Duodenal mucosa (tissue), 2 donors: ENCODE data around the gene EIPR1.
A peak's percentile ranks its signal among the peaks of the same experiment; 100 is the strongest.

Experiments
- H3K27ac ChIP-seq: one replicate; pipeline ENCODE4 v1.7.0; 2013; ENCODE audit warnings: low read depth, low read length
- H3K27me3 ChIP-seq, 2 donors: one replicate each; pipeline ENCODE4 v1.7.0; 2013; ENCODE audit warnings: low read length in 2 of 2, control low read depth in 1 of 2; ENCODE audit not compliant: insufficient read depth in 2 of 2, control insufficient read depth in 1 of 2
- H3K36me3 ChIP-seq, 2 donors: one replicate each; pipeline ENCODE4 v1.7.0; 2013; ENCODE audit warnings: low read length in 2 of 2, control low read depth in 1 of 2; ENCODE audit not compliant: insufficient read depth in 2 of 2, control insufficient read depth in 1 of 2
- H3K4me1 ChIP-seq, 2 donors: one replicate each; pipeline ENCODE4 v1.7.0; 2013; ENCODE audit warnings: low read length in 2 of 2, control low read depth in 1 of 2; ENCODE audit not compliant: insufficient read depth in 2 of 2, control insufficient read depth in 1 of 2
- H3K4me3 ChIP-seq, 2 donors: one replicate each; pipeline ENCODE4 v1.7.0; 2013; ENCODE audit warnings: low read length in 2 of 2, low read depth in 1 of 2
- H3K9ac ChIP-seq, 2 donors: one replicate each; pipeline ENCODE4 v1.7.0; 2013; ENCODE audit warnings: low read length in 2 of 2, low read depth in 1 of 2
- H3K9me3 ChIP-seq, 2 donors: one replicate each; pipeline ENCODE4 v1.7.0; 2013; ENCODE audit warnings: low read length in 2 of 2, control low read depth in 1 of 2; ENCODE audit not compliant: control insufficient read depth in 1 of 2

Gene EIPR1

GRCh38 chr2:3253913-3254441 lies 123.6 kb downstream of the EIPR1 start:
- H3K9me3 ChIP-seq: peaks cover 16 to 22% of the 10 kb centered on the region in 2 donors

GRCh38 chr2:3251946-3252345 lies 125.7 kb downstream of the EIPR1 start:
- Histone ChIP-seq H3K27ac (no peak overlapping the region), H3K9me3 (peaks cover 21 to 26% of the 10 kb centered on the region in 2 donors), H3K27me3 (no peaks in the 10 kb centered on the region), H3K9ac (no peak overlapping the region), H3K4me1 (peaks cover 10 to 15% of the 10 kb centered on the region in 2 donors), H3K36me3 (peaks cover 4 to 22% of the 10 kb centered on the region in 2 donors), H3K4me3 (no peak overlapping the region)

More at GRCh38 chr2:3253913-3254441, 123.6 kb downstream of the EIPR1 start:
- no peak overlapping the region for H3K27ac ChIP-seq
- H3K4me1 ChIP-seq: peaks cover 4 to 11% of the 10 kb centered on the region in 2 donors
- no peak overlapping the region for H3K4me3 ChIP-seq
- no peaks in the 10 kb centered on the region for H3K27me3 ChIP-seq
- H3K36me3 ChIP-seq: peaks cover 7 to 28% of the 10 kb centered on the region in 2 donors
- H3K9ac ChIP-seq: no peak overlapping the region

GRCh38 chr2:3249476-3249962 lies 128.1 kb downstream of the EIPR1 start:
- Histone ChIP-seq H3K9me3 (peaks cover 21 to 26% of the 10 kb centered on the region in 2 donors), H3K4me1 (peaks cover 10 to 18% of the 10 kb centered on the region in 2 donors), H3K27ac (no peak overlapping the region), H3K9ac (no peak overlapping the region), H3K4me3 (peak overlapping the region in 1 of 2 donors; percentile 32), H3K36me3 (peaks cover 4 to 16% of the 10 kb centered on the region in 2 donors), H3K27me3 (no peaks in the 10 kb centered on the region)

GRCh38 chr2:3248754-3249475 lies 128.7 kb downstream of the EIPR1 start:
- Histone ChIP-seq H3K4me3 (no peak overlapping the region), H3K36me3 (peaks cover 4 to 16% of the 10 kb centered on the region in 2 donors), H3K27me3 (no peaks in the 10 kb centered on the region), H3K4me1 (peaks cover 10 to 18% of the 10 kb centered on the region in 2 donors), H3K9me3 (peaks cover 21 to 26% of the 10 kb centered on the region in 2 donors), H3K27ac (no peak overlapping the region), H3K9ac (no peak overlapping the region)

GRCh38 chr2:3246928-3247714 lies 130.5 kb downstream of the EIPR1 start:
- H3K27me3 ChIP-seq: no peaks in the 10 kb centered on the region
- peaks cover 21 to 26% of the 10 kb centered on the region in 2 donors for H3K9me3 ChIP-seq
- peaks cover 4 to 11% of the 10 kb centered on the region in 2 donors for H3K36me3 ChIP-seq
- H3K4me1 ChIP-seq: peaks cover 10 to 15% of the 10 kb centered on the region in 2 donors
- peak overlapping the region in 1 of 2 donors; percentile 21 for H3K4me3 ChIP-seq
- no peak overlapping the region for H3K9ac ChIP-seq
- no peak overlapping the region for H3K27ac ChIP-seq

GRCh38 chr2:3246406-3246805 lies 131.2 kb downstream of the EIPR1 start:
- Histone ChIP-seq H3K4me3 (no peak overlapping the region), H3K9me3 (peaks cover 21 to 26% of the 10 kb centered on the region in 2 donors), H3K27ac (no peak overlapping the region), H3K27me3 (no peaks in the 10 kb centered on the region), H3K9ac (no peak overlapping the region), H3K4me1 (peaks cover 10 to 13% of the 10 kb centered on the region in 2 donors), H3K36me3 (peaks cover 4 to 11% of the 10 kb centered on the region in 2 donors)

GRCh38 chr2:3244486-3244885 lies 133.1 kb downstream of the EIPR1 start:
- peaks cover 10 to 13% of the 10 kb centered on the region in 2 donors for H3K4me1 ChIP-seq
- H3K9me3 ChIP-seq: peaks cover 9 to 10% of the 10 kb centered on the region in 2 donors
- H3K27ac ChIP-seq: no peak overlapping the region
- no peak overlapping the region for H3K4me3 ChIP-seq
- no peak overlapping the region for H3K9ac ChIP-seq
- H3K36me3 ChIP-seq: no peaks in the 10 kb centered on the region
- H3K27me3 ChIP-seq: no peaks in the 10 kb centered on the region

- H3K4me3 ChIP-seq: no peak overlapping the region
- peaks cover 2 to 4% of the 10 kb centered on the region in 2 donors for H3K9me3 ChIP-seq
- H3K27ac ChIP-seq: no peak overlapping the region
- no peaks in the 10 kb centered on the region for H3K36me3 ChIP-seq
- no peak overlapping the region for H3K9ac ChIP-seq
- peaks cover 10 to 13% of the 10 kb centered on the region in 2 donors for H3K4me1 ChIP-seq
- no peaks in the 10 kb centered on the region for H3K27me3 ChIP-seq
Observed at GRCh38 chr2:3243804-3244203, 133.8 kb downstream of the EIPR1 start.

GRCh38 chr2:3242747-3243369 lies 134.8 kb downstream of the EIPR1 start:
- Histone ChIP-seq H3K4me1 (peaks cover 10 to 13% of the 10 kb centered on the region in 2 donors), H3K27ac (no peak overlapping the region), H3K27me3 (no peaks in the 10 kb centered on the region), H3K9ac (no peak overlapping the region), H3K9me3 (no peaks in the 10 kb centered on the region), H3K4me3 (no peak overlapping the region), H3K36me3 (no peaks in the 10 kb centered on the region)
